KMS-11 (cell line): Measurements from ENCODE around the gene GGTLC1.
"Not testable (repeated sequence)": the region's sequence is repeated elsewhere in the genome, so short reads cannot be mapped to it uniquely, and the experiment has no call there.

Experiments
- H2AFZ ChIP-seq: fragments of 200-600 bp; sonication (generic); 2 replicates; pipeline ENCODE4 v1.6.1; 2016; ENCODE audit warnings: antibody characterized with exemption, mixed run types, low read depth
- H3K27ac ChIP-seq: fragments of 200-600 bp; sonication (generic); 2 replicates; pipeline ENCODE4 v1.6.1; 2016; ENCODE audit warnings: mild to moderate bottlenecking, mixed run types
- H3K27me3 ChIP-seq: fragments of 200-600 bp; sonication (generic); 2 replicates; pipeline ENCODE4 v1.6.1; 2017; ENCODE audit warnings: mild to moderate bottlenecking, low read depth, mixed run types, moderate library complexity; ENCODE audit not compliant: insufficient read depth
- H3K36me3 ChIP-seq: fragments of 200-600 bp; sonication (generic); 2 replicates; pipeline ENCODE4 v1.6.1; 2017; ENCODE audit warnings: mild to moderate bottlenecking, mixed run types; ENCODE audit not compliant: insufficient read depth
- H3K4me1 ChIP-seq: fragments of 200-600 bp; sonication (generic); 2 replicates; pipeline ENCODE4 v1.6.1; 2016; ENCODE audit warnings: mild to moderate bottlenecking, low read depth, mixed run types; ENCODE audit not compliant: poor library complexity, severe bottlenecking
- H3K4me2 ChIP-seq: fragments of 200-600 bp; sonication (generic); 2 replicates; pipeline ENCODE4 v1.7.0; 2016; ENCODE audit warnings: mild to moderate bottlenecking, mixed run types
- H3K4me3 ChIP-seq: fragments of 200-600 bp; sonication (generic); IDR thresholded peaks from 2 replicates; pipeline ENCODE4 v1.6.1; 2017; ENCODE audit warnings: low read depth, low read length, mixed read lengths; ENCODE audit not compliant: insufficient read depth
- H3K79me2 ChIP-seq: fragments of 200-600 bp; sonication (generic); 2 replicates; pipeline ENCODE4 v1.6.1; 2016; ENCODE audit warnings: low read depth, mixed run types; ENCODE audit not compliant: insufficient read depth
- H3K9ac ChIP-seq: fragments of 200-600 bp; sonication (generic); 2 replicates; pipeline ENCODE4 v1.6.1; 2016; ENCODE audit warnings: mild to moderate bottlenecking, mixed run types
- H4K20me1 ChIP-seq: fragments of 200-600 bp; sonication (generic); 2 replicates; pipeline ENCODE4 v1.6.1; 2016; ENCODE audit warnings: mild to moderate bottlenecking, mixed run types; ENCODE audit not compliant: insufficient read depth
- CTCF ChIP-seq: fragments of 200-600 bp; sonication (generic); conservative IDR thresholded peaks from 2 replicates; pipeline ENCODE4 v1.6.1; 2017; ENCODE audit warnings: low read depth, mild to moderate bottlenecking, antibody characterized with exemption, low read length, moderate library complexity, mixed read lengths

GGTLC1 gene

GRCh38 chr20:23979899-23980811 is 8.4 kb downstream of the GGTLC1 start:
- not testable (repeated sequence) for H3K4me1 ChIP-seq, H3K27me3 ChIP-seq, H3K79me2 ChIP-seq, H3K27ac ChIP-seq, H3K9ac ChIP-seq, H4K20me1 ChIP-seq, H3K4me3 ChIP-seq, H3K36me3 ChIP-seq, H3K4me2 ChIP-seq, H2AFZ ChIP-seq

GRCh38 chr20:23979380-23979779 is 9.2 kb downstream of the GGTLC1 start:
- not testable (repeated sequence) for H4K20me1 ChIP-seq, H3K4me1 ChIP-seq, H3K79me2 ChIP-seq, H2AFZ ChIP-seq, H3K4me3 ChIP-seq, H3K9ac ChIP-seq, H3K4me2 ChIP-seq, H3K27me3 ChIP-seq, H3K36me3 ChIP-seq, H3K27ac ChIP-seq

- not testable (repeated sequence) for H3K79me2 ChIP-seq, H3K27me3 ChIP-seq, H4K20me1 ChIP-seq, H2AFZ ChIP-seq, H3K4me2 ChIP-seq, H3K4me3 ChIP-seq, H3K4me1 ChIP-seq, H3K27ac ChIP-seq, H3K36me3 ChIP-seq, H3K9ac ChIP-seq
Observed at GRCh38 chr20:23978457-23978856, 10.1 kb downstream of the GGTLC1 start.

- no peak overlapping the region for H2AFZ ChIP-seq
- no peak overlapping the region for H3K4me2 ChIP-seq
- no peaks in the 10 kb centered on the region for H3K27me3 ChIP-seq
- no peaks in the 10 kb centered on the region for H3K36me3 ChIP-seq
- no peak overlapping the region for H3K27ac ChIP-seq
- H3K9ac ChIP-seq = no peak overlapping the region
- no peaks in the 10 kb centered on the region for H4K20me1 ChIP-seq
- no peak for TF ChIP-seq CTCF
- H3K4me1 ChIP-seq = no peaks in the 10 kb centered on the region
- H3K79me2 ChIP-seq = no peaks in the 10 kb centered on the region
- no peak overlapping the region for H3K4me3 ChIP-seq
Observed at GRCh38 chr20:23974966-23975365, 13.6 kb downstream of the GGTLC1 start.

- H3K9ac ChIP-seq = no peak overlapping the region
- no peak overlapping the region for H3K27ac ChIP-seq
- H3K36me3 ChIP-seq = no peaks in the 10 kb centered on the region
- H3K27me3 ChIP-seq = no peaks in the 10 kb centered on the region
- no peak overlapping the region for H2AFZ ChIP-seq
- TF ChIP-seq CTCF = no peak
- no peaks in the 10 kb centered on the region for H4K20me1 ChIP-seq
- no peak overlapping the region for H3K4me3 ChIP-seq
- no peaks in the 10 kb centered on the region for H3K79me2 ChIP-seq
- H3K4me2 ChIP-seq = no peak overlapping the region
- H3K4me1 ChIP-seq = no peaks in the 10 kb centered on the region
Observed at GRCh38 chr20:23971310-23971709, 17.3 kb downstream of the GGTLC1 start.

- Histone ChIP-seq H3K79me2 (no peaks in the 10 kb centered on the region), H3K4me3 (no peak overlapping the region), H2AFZ (no peak overlapping the region), H4K20me1 (no peaks in the 10 kb centered on the region), H3K4me1 (no peaks in the 10 kb centered on the region), H3K36me3 (no peaks in the 10 kb centered on the region), H3K27me3 (no peaks in the 10 kb centered on the region), H3K9ac (no peak overlapping the region), H3K27ac (no peak overlapping the region), H3K4me2 (no peak overlapping the region)
- TF ChIP-seq CTCF = no peak
Observed at GRCh38 chr20:23970049-23970448, 18.5 kb downstream of the GGTLC1 start.
